CD14-positive monocyte (primary cell): Measurements from ENCODE around the gene OR56A3. TPM values are rescaled to one million over a fixed set of nuclear protein-coding genes. Genes with fewer than 3 reads are reported as not detected.
"Not testable (repeated sequence)": the region's sequence is repeated elsewhere in the genome, so short reads cannot be mapped to it uniquely, and the experiment has no call there.

ENCODE experiments used
- DNase-seq, 3 donors: peaks; one replicate each; pipeline ENCODE4 v3.0.0-alpha.2; 2011 to 2022
- H2AFZ ChIP-seq: 2 replicates; pipeline ENCODE4 v1.6.0; 2012; ENCODE audit warnings: mild to moderate bottlenecking, low read depth, low read length, inconsistent platforms; ENCODE audit not compliant: insufficient read depth, poor library complexity, severe bottlenecking
- H3K27ac ChIP-seq, 2 donors: 1 replicate in 1 of 2; 2 replicates in 1 of 2; pipeline ENCODE4 v1.5.1; 2012 to 2013; ENCODE audit warnings: low read length in 2 of 2, control low read depth in 1 of 2, inconsistent platforms in 1 of 2, low read depth in 1 of 2, mild to moderate bottlenecking in 1 of 2
- H3K27me3 ChIP-seq, 2 donors: one replicate each; pipeline versions ENCODE4 v1.6.0 to v1.6.1; 2011 to 2013; ENCODE audit warnings: low read length in 2 of 2; ENCODE audit not compliant: control insufficient read depth in 2 of 2, insufficient read depth in 2 of 2
- H3K36me3 ChIP-seq, 2 donors: replicated peaks in 1 of 2; 1 replicate in 1 of 2; 2 replicates in 1 of 2; pipeline versions ENCODE4 v1.5.1 to v1.6.1; 2012 to 2013; ENCODE audit warnings: low read length in 2 of 2, control low read depth in 1 of 2, inconsistent platforms in 1 of 2, mild to moderate bottlenecking in 1 of 2; ENCODE audit not compliant: insufficient read depth in 2 of 2, control insufficient read depth in 1 of 2
- H3K4me1 ChIP-seq, 2 donors: 1 replicate in 1 of 2; 2 replicates in 1 of 2; pipeline versions ENCODE4 v1.5.1 to v1.6.1; 2012 to 2013; ENCODE audit warnings: low read length in 2 of 2, control low read depth in 1 of 2, inconsistent platforms in 1 of 2, mild to moderate bottlenecking in 1 of 2, moderate library complexity in 1 of 2; ENCODE audit not compliant: insufficient read depth in 2 of 2, control insufficient read depth in 1 of 2
- H3K4me2 ChIP-seq: replicated peaks from 2 replicates; pipeline ENCODE3; 2012; ENCODE audit warnings: low read length, moderate library complexity, mild to moderate bottlenecking; ENCODE audit not compliant: poor library complexity, severe bottlenecking; ENCODE audit errors: extremely low read depth
- H3K4me3 ChIP-seq, 3 experiments: fragments of 200-600 bp in 1 of 3; sonication (generic) in 1 of 3; replicated peaks in 1 of 3; 1 replicate in 2 of 3; 2 replicates in 1 of 3; pipeline ENCODE4 v1.5.1; 2011 to 2013; ENCODE audit warnings: low read length in 3 of 3, mild to moderate bottlenecking in 3 of 3, control low read depth in 2 of 3, low read depth in 2 of 3, inconsistent platforms in 1 of 3, moderate library complexity in 1 of 3
- H3K79me2 ChIP-seq: 2 replicates; pipeline ENCODE4 v1.6.0; 2012; ENCODE audit warnings: mild to moderate bottlenecking, control low read depth, inconsistent platforms, low read length, moderate library complexity; ENCODE audit not compliant: insufficient read depth
- H3K9ac ChIP-seq: 2 replicates; pipeline ENCODE4 v1.6.0; 2017; ENCODE audit warnings: low read length, mild to moderate bottlenecking; ENCODE audit not compliant: insufficient read depth, poor library complexity, severe bottlenecking
- H3K9me3 ChIP-seq, 2 donors: replicated peaks in 1 of 2; 1 replicate in 1 of 2; 2 replicates in 1 of 2; pipeline versions ENCODE4 v1.5.1 to v1.6.1; 2012 to 2013; ENCODE audit warnings: low read length in 2 of 2, control low read depth in 1 of 2; ENCODE audit not compliant: control insufficient read depth in 1 of 2, insufficient read depth in 1 of 2
- H4K20me1 ChIP-seq: 2 replicates; pipeline ENCODE4 v1.6.0; 2012; ENCODE audit warnings: mild to moderate bottlenecking, low read length, control low read depth, moderate library complexity; ENCODE audit not compliant: insufficient read depth
- H3K27ac Mint-ChIP-seq, 7 donors: one replicate each; pipeline ENCODE4 v1.8.0; 2020; ENCODE audit warnings: mild to moderate bottlenecking in 7 of 7, mixed read lengths in 7 of 7, moderate library complexity in 6 of 7, inconsistent platforms in 2 of 7
- H3K27me3 Mint-ChIP-seq, 3 donors: one replicate each; pipeline ENCODE4 v1.8.0; 2021 to 2022; ENCODE audit warnings: low read depth in 3 of 3, mild to moderate bottlenecking in 3 of 3, mixed read lengths in 3 of 3, moderate library complexity in 3 of 3, inconsistent platforms in 1 of 3
- H3K36me3 Mint-ChIP-seq, 2 donors: one replicate each; pipeline ENCODE4 v1.8.0; 2020; ENCODE audit warnings: mixed read lengths in 2 of 2, inconsistent platforms in 1 of 2, mild to moderate bottlenecking in 1 of 2
- H3K4me1 Mint-ChIP-seq: one replicate; pipeline ENCODE4 v1.8.0; 2020; ENCODE audit warnings: mild to moderate bottlenecking, mixed read lengths
- H3K4me3 Mint-ChIP-seq, 2 donors: one replicate each; pipeline ENCODE4 v1.8.0; 2020; ENCODE audit warnings: mild to moderate bottlenecking in 2 of 2, mixed read lengths in 2 of 2, moderate library complexity in 1 of 2
- H3K9me3 Mint-ChIP-seq, 7 donors: one replicate each; pipeline ENCODE4 v1.8.0; 2020 to 2022; ENCODE audit warnings: mixed read lengths in 7 of 7, mild to moderate bottlenecking in 6 of 7, moderate library complexity in 6 of 7, inconsistent platforms in 2 of 7
- CTCF ChIP-seq: fragments of 200-600 bp; IDR thresholded peaks from one replicate; pipeline ENCODE4 v1.8.0; 2022; ENCODE audit warnings: antibody characterized with exemption, mild to moderate bottlenecking
- WGBS: methylation state at CpG from one replicate; pipeline ENCODE4 v1.1.5; 2013; ENCODE audit warnings: missing lambda C conversion rate; ENCODE audit not compliant: insufficient coverage; 5-methylcytosine and 5-hydroxymethylcytosine counted together
- intact Hi-C, 2 donors: fragments of 100-400 bp; cut with micrococcal nuclease; formaldehyde crosslinking; loops; one replicate each; pipeline versions ENCODE4 v1.15.0 to v1.15.1; 2023
- polyA plus RNA-seq, 3 donors: library from polyadenylated mRNA; depleted of rRNA in 1 of 3; unstranded in 2 of 3; stranded (reverse) in 1 of 3; fragments of 300-500 nt in 2 of 3; fragments of >200 nt in 1 of 3; fragmentation: Illumina TruSeq in 2 of 3; gene quantifications; 1 replicate in 2 of 3; 2 replicates in 1 of 3; pipeline ENCODE4 v1.2.3, GENCODE V29; 2012 to 2021

Gene OR56A3
- polyA plus RNA-seq, 3 donors = not detected

GRCh38 chr11:5940748-5941147, 1.3 kb upstream of the OR56A3 start:
- Histone ChIP-seq H3K4me1 (no peaks in the 10 kb centered on the region), H3K79me2 (no peaks in the 10 kb centered on the region), H3K36me3 (no peaks in the 10 kb centered on the region), H3K9me3 (peaks cover 27 to 35% of the 10 kb centered on the region in 2 donors), H3K4me2 (no peak overlapping the region), H3K27ac (no peak overlapping the region), H3K27me3 (no peaks in the 10 kb centered on the region), H3K9ac (no peak overlapping the region), H3K4me3 (no peak overlapping the region), H2AFZ (no peak overlapping the region), H4K20me1 (no peaks in the 10 kb centered on the region)
- peaks cover 18 to 39% (median 30%) of the 10 kb centered on the region in 7 donors for H3K9me3 Mint-ChIP-seq
- 100% methylated on average over 2 of the region's 2 CpGs for WGBS
- no peak overlapping the region for H3K4me3 Mint-ChIP-seq
- TF ChIP-seq CTCF = no peak
- no peaks in the 10 kb centered on the region for H3K4me1 Mint-ChIP-seq
- no peak for DNase-seq
- H3K36me3 Mint-ChIP-seq = no peaks in the 10 kb centered on the region
- H3K27ac Mint-ChIP-seq = no peak overlapping the region
- peaks cover 0 to 2% (median 2%) of the 10 kb centered on the region in 3 donors for H3K27me3 Mint-ChIP-seq
- intact Hi-C loops = no loop called here

GRCh38 chr11:5955586-5955985, 13.5 kb downstream of the OR56A3 start:
- H3K27me3 ChIP-seq = peaks cover 0 to 4% of the 10 kb centered on the region in 2 donors
- Mint-ChIP-seq H3K4me1 (no peaks in the 10 kb centered on the region), H3K27ac (no peak overlapping the region), H3K36me3 (no peaks in the 10 kb centered on the region), H3K4me3 (no peak overlapping the region), H3K27me3 (peaks cover 0 to 5% (median 4%) of the 10 kb centered on the region in 3 donors), H3K9me3 (peaks cover 5 to 8% (median 7%) of the 10 kb centered on the region in 7 donors)
- H3K9me3 ChIP-seq = peaks cover 0 to 6% of the 10 kb centered on the region in 2 donors
- H3K36me3 ChIP-seq = no peaks in the 10 kb centered on the region
- intact Hi-C loops = no loop called here
- no peaks in the 10 kb centered on the region for H3K4me1 ChIP-seq
- H4K20me1 ChIP-seq = no peaks in the 10 kb centered on the region
- H3K9ac ChIP-seq = no peak overlapping the region
- no peak overlapping the region for H3K27ac ChIP-seq
- no peak overlapping the region for H3K4me2 ChIP-seq
- no peaks in the 10 kb centered on the region for H3K79me2 ChIP-seq
- H3K4me3 ChIP-seq = no peak overlapping the region
- TF ChIP-seq CTCF = no peak
- H2AFZ ChIP-seq = no peak overlapping the region
- no CpG with 5 or more reads among the region's 3 CpGs for WGBS
- no peak for DNase-seq

GRCh38 chr11:5960704-5961320, 18.8 kb downstream of the OR56A3 start:
- H3K36me3 ChIP-seq, H3K27me3 ChIP-seq, H3K4me2 ChIP-seq, H3K4me1 ChIP-seq, H3K4me3 ChIP-seq, H3K27ac ChIP-seq, DNase-seq, H3K36me3 Mint-ChIP-seq, H3K4me1 Mint-ChIP-seq, H2AFZ ChIP-seq, H4K20me1 ChIP-seq, intact Hi-C loops, H3K4me3 Mint-ChIP-seq, H3K9ac ChIP-seq, H3K27ac Mint-ChIP-seq, H3K79me2 ChIP-seq, H3K27me3 Mint-ChIP-seq: not testable (repeated sequence)
- WGBS = 99% methylated on average over 19 of the region's 40 CpGs
- H3K9me3 ChIP-seq = peaks cover 7 to 15% of the 10 kb centered on the region in 2 donors
- H3K9me3 Mint-ChIP-seq = peaks cover 15 to 33% (median 27%) of the 10 kb centered on the region in 7 donors
